ENCODE data around the gene PRG3. TPM values are rescaled to one million over a fixed set of nuclear protein-coding genes. Genes with fewer than 3 reads are reported as not detected.
"Not testable (repeated sequence)": the region's sequence is repeated elsewhere in the genome, so short reads cannot be mapped to it uniquely, and the experiment has no call there.

The PRG3 gene
- total RNA-seq, 1 donor from 2014 or later: not detected

- DNase-seq (ENCODE audit: low read depth): no peak
Observed at GRCh38 chr11:57408771-57409170, 27.8 kb upstream of the PRG3 start.

- DNase-seq (ENCODE audit: low read depth): no peak
Observed at GRCh38 chr11:57407941-57408475, 27.1 kb upstream of the PRG3 start.

- DNase-seq (ENCODE audit: low read depth): no peak
Observed at GRCh38 chr11:57407010-57407920, 26.3 kb upstream of the PRG3 start.

GRCh38 chr11:57406337-57406904 is 25.5 kb upstream of the PRG3 start:
- DNase-seq (ENCODE audit: low read depth): peak; percentile 92

GRCh38 chr11:57405271-57405860 is 24.4 kb upstream of the PRG3 start:
- no peak for DNase-seq (ENCODE audit: low read depth)

GRCh38 chr11:57403802-57404147 is 22.8 kb upstream of the PRG3 start:
- no peak for DNase-seq (ENCODE audit: low read depth)

GRCh38 chr11:57403003-57403801 is 22.3 kb upstream of the PRG3 start:
- DNase-seq (ENCODE audit: low read depth): not testable (repeated sequence)

- peak; percentile 61 for DNase-seq (ENCODE audit: low read depth)
Observed at GRCh38 chr11:57402188-57403002, 21.4 kb upstream of the PRG3 start.

GRCh38 chr11:57399972-57400578 is 19.1 kb upstream of the PRG3 start:
- DNase-seq (ENCODE audit: low read depth): no peak

- peak; percentile 61 for DNase-seq (ENCODE audit: low read depth)
Observed at GRCh38 chr11:57399221-57399620, 18.3 kb upstream of the PRG3 start.

GRCh38 chr11:57397394-57397990 is 16.5 kb upstream of the PRG3 start:
- DNase-seq (ENCODE audit: low read depth): no peak

- no peak for DNase-seq (ENCODE audit: low read depth)
Observed at GRCh38 chr11:57396744-57397143, 15.8 kb upstream of the PRG3 start.

GRCh38 chr11:57395905-57396623 is 15.1 kb upstream of the PRG3 start:
- no peak for DNase-seq (ENCODE audit: low read depth)

- no peak for DNase-seq (ENCODE audit: low read depth)
Observed at GRCh38 chr11:57394203-57394965, 13.4 kb upstream of the PRG3 start.

- DNase-seq (ENCODE audit: low read depth): no peak
Observed at GRCh38 chr11:57392763-57393105, 11.8 kb upstream of the PRG3 start.

- DNase-seq (ENCODE audit: low read depth): no peak
Observed at GRCh38 chr11:57392066-57392762, 11.3 kb upstream of the PRG3 start.

GRCh38 chr11:57391539-57391938 is 10.6 kb upstream of the PRG3 start:
- no peak for DNase-seq (ENCODE audit: low read depth)

- DNase-seq (ENCODE audit: low read depth): no peak
Observed at GRCh38 chr11:57391111-57391510, 10.2 kb upstream of the PRG3 start.
